HG02763 (cell line): ENCODE results near the gene RCOR2.
A peak's percentile ranks its signal among the peaks of the same experiment; 100 is the strongest.
"Not testable (repeated sequence)": the region's sequence is repeated elsewhere in the genome, so short reads cannot be mapped to it uniquely, and the experiment has no call there.

Experiments used
- ATAC-seq: cut with Tn5 transposase; IDR thresholded peaks from one replicate; pipeline ENCODE4 v1.9.1; 2021; ENCODE audit warnings: mild to moderate bottlenecking, moderate library complexity; ENCODE audit not compliant: unreplicated experiment

RCOR2 gene

DNA sequence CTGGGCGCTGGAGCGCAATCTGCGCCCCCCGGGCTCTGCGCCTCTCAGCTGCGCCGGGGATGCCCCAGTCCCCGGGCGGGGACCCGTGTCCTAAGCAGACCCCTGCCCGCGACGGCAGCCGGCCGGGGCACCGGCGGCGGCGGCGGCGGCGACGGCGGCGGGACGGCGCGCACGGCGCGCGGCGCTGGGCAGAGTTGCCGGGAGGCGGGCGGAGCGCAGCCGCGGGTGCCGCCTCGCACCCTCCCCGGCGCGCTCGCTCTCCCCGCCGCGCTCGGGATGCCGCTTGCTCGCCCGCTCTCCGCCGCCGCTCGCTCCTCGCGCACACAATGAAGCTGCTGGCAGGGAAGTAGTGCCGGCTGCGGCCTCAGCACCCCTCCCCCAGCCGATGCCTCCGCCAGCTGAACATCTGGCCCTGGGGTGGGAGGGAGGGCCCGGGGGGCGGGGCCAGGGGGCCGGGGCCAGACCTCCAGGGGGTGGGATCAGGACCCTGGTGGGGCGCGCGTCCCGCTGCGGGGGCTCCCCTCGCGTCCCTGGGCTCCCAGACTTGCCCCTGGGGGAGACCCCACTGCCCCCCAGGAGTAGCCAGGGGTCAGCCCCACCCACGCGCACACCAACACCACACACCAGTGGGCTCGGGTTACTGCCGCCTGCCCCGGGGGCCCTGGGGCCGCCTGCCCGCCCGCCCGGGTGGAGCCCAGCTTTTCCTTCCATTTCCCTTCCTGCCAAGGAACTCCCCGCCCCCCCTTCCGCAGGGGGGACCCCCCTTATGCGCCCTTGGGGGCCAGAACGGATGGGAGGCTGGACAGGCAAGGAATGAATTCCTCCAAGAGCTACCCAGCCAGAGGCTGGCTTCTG, at the start of gene RCOR2:
Gene RCOR2, minus strand, starts transcription at position 328 of the 855 bp plus-strand sequence. CDS start 708 bp downstream, outside the sequence.
- no peak for ATAC-seq

GRCh38 chr11:63966444-63966843, 49.5 kb upstream of the RCOR2 start:
- no peak for ATAC-seq

GRCh38 chr11:63963895-63964294, 46.9 kb upstream of the RCOR2 start:
- not testable (repeated sequence) for ATAC-seq

GRCh38 chr11:63961608-63962412, 44.8 kb upstream of the RCOR2 start:
- ATAC-seq = no peak

DNA sequence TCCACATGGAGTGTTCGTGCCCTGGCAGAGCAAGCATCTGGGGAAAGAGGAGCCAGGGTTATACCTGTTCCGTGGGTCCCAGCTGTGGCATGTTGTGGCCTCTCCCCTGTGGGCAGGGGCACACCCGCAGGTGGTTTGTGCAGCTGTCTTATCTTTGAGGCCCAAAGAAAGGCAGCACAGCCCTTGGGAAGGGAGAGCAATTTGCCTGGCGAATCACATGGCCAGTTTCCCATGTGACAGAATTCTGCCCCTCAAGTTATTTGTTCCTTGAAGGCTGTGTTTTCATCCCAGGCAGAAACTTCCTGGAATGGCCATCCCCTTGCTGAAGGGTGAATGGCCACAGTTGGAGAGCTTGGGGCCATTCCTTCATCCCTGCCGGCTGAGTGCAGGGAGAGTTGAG, 41.0 kb upstream of the RCOR2 start:
- ATAC-seq = no peak

- ATAC-seq = no peak
Observed at GRCh38 chr11:63952570-63952969, 35.6 kb upstream of the RCOR2 start.

- no peak for ATAC-seq
Observed at GRCh38 chr11:63951779-63952536, 35.0 kb upstream of the RCOR2 start.

- no peak for ATAC-seq
Observed at GRCh38 chr11:63945477-63946163, 28.7 kb upstream of the RCOR2 start.

- no peak for ATAC-seq
Observed at GRCh38 chr11:63944987-63945386, 28.0 kb upstream of the RCOR2 start.

GRCh38 chr11:63942803-63943202, 25.8 kb upstream of the RCOR2 start:
- no peak for ATAC-seq

GRCh38 chr11:63941901-63942300, 24.9 kb upstream of the RCOR2 start:
- ATAC-seq = no peak

DNA sequence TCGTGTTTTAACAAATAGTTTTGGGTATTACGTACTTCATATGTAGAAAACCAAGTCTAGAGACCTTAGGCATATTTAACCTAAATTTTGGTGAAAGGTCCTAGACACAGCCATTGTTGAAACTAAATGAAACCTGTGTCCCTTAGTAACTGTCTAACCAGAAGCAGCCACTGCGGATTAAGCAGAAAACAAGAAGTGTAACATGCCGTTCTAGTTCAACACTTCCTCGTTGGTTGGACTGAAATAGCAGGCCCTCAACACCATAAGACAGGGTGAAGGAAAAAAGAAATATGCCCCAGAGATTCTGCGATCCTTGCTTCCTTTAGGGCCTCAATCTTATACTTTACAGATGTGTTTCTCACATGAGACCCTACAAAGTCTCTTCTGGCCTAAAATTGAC, 23.8 kb upstream of the RCOR2 start:
- ATAC-seq = no peak

DNA sequence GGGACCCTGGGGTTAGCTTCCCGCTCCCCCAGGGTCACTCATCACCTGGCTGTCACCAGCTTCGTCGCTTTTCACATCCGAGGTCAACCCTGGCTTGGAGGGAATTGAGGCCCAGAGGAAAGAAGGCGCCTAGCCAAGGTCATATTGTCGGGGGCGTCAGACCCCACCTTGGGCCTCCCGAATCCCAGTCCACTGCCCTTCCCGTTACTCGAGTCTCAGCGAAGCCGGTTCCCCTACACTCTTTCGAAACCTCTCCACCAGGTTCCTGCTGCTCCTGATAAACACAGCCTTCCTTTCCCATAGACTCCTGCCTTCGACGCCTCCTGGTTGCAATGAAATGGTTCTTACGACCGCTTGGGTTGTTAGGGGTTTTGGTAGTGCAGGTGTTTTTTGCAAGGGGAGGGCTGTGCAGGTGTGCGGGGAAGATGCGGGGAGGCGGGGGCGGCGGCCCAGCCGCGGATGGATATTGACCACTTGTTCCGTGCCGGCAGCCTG, 22.5 kb upstream of the RCOR2 start:
- ATAC-seq = no peak

- peak; percentile 95 for ATAC-seq
Observed at GRCh38 chr11:63938479-63939396, 21.8 kb upstream of the RCOR2 start, which contains the start of gene NAA40. Gene NAA40 (plus strand): TSS chr11:63939002. CDS start chr11:63939097, 95 bp downstream.

DNA sequence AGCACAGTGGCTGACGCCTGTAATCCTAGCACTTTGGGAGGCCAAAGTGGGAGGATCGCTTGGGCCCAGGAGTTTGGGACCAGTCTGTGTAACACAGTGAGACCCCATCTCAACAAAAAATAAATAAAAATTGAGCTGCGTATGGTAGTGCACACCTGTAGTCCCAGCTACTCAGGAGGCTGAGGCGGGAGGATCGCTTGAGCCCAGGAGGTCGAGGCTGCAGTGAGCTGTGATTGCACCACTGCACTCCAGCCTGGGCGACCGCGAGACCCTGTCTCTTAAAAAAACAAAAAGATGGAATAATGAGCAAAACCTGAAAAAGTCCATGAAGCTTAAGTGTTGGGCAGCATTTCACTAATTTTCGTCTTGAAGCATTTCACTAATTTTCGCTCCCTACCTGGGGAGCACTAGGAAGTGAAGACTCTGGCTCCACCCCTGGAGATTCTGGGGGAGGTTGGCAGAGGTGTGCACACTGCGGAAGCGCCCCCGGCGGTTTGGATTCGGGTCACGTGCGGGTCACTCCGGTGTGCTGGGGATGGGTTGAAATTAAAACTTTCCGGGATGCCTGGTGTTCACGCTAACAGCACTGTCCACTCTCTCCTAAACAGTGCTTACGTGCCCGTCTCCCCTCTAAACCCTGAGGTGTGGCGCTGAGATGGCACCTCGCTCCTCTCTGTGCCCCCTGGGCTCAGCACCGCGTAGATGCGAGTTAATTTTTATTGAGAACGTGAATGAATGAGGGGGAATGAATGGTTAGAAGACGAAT, 20.9 kb upstream of the RCOR2 start:
- ATAC-seq = peak; percentile 11

GRCh38 chr11:63933459-63933858, 16.5 kb upstream of the RCOR2 start:
- ATAC-seq = no peak

DNA sequence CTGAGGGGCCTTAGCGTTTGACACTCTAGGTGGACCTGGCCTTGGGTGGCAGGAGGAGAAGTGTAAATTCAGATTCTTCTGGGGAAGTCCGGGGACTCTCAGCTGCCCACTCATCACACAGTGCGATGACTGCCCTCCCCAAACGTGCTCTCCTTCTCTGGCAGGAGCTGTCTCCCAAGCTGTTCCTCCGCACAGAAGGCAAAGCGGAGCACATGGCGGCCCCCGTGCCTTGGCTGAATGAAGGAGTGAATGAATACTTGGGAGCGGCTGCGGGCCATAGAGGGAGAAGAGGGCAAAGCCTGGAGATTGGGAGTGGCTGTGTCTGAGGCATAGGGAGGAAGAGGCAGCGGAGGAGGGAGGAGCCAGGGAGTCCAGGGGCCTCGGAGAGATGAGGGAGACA, 14.9 kb upstream of the RCOR2 start:
- ATAC-seq = no peak

GRCh38 chr11:63931045-63931444, 14.1 kb upstream of the RCOR2 start:
- ATAC-seq = no peak

DNA sequence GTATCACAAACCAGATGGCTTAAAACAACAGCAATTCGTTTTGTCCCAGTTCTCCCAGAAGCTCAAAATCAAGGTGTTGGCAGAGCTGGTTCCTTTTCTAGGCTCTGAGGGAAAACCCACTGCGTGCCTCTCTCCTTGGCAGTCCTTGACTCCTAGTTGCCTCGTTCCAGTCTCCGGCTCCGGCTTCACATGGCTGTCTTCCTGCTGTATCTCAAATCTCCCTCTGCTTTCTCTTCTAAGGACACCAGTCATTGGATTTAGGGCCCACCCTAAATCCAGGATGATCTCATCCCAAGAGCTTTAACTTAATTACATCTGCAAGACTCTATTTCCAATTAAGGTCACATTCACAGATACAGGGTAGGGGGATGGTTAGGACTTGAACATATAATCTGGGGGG, 12.7 kb upstream of the RCOR2 start:
- ATAC-seq = no peak
